DOHH2 (cell line): ENCODE measurements around the gene ZNF22.

Source experiments
- H3F3A ChIP-seq: fragments of 200-600 bp; sonication (generic), shearing (Covaris generic); 2 replicates; pipeline ENCODE4 v1.6.0; 2016; ENCODE audit warnings: antibody characterized with exemption, mild to moderate bottlenecking; ENCODE audit not compliant: control insufficient read depth, insufficient read depth
- H3K27ac ChIP-seq: fragments of 200-600 bp; sonication (generic); 2 replicates; pipeline ENCODE4 v1.5.1; 2014; ENCODE audit warnings: low read depth, mild to moderate bottlenecking, low read length, moderate library complexity
- H3K27me3 ChIP-seq: fragments of 200-600 bp; sonication (generic); 2 replicates; pipeline ENCODE4 v1.6.1; 2014; ENCODE audit warnings: mild to moderate bottlenecking, low read length, mixed read lengths; ENCODE audit not compliant: control insufficient read depth
- H3K36me3 ChIP-seq: fragments of 200-600 bp; sonication (generic); 2 replicates; pipeline ENCODE4 v1.6.1; 2014; ENCODE audit warnings: mild to moderate bottlenecking, low read length, moderate library complexity, mixed read lengths; ENCODE audit not compliant: control insufficient read depth
- H3K4me1 ChIP-seq: fragments of 200-600 bp; sonication (generic); 2 replicates; pipeline ENCODE4 v1.6.1; 2014; ENCODE audit warnings: mild to moderate bottlenecking, low read length, mixed read lengths; ENCODE audit not compliant: control insufficient read depth
- H3K4me2 ChIP-seq: fragments of 200-600 bp; sonication (generic); 2 replicates; pipeline ENCODE4 v1.6.0; 2014; ENCODE audit warnings: mild to moderate bottlenecking, low read length, moderate library complexity
- H3K4me3 ChIP-seq: fragments of 200-600 bp; sonication (generic); 2 replicates; pipeline ENCODE4 v1.5.1; 2014; ENCODE audit warnings: mild to moderate bottlenecking, low read length, mixed read lengths
- H3K79me2 ChIP-seq: fragments of 200-600 bp; sonication (generic); 2 replicates; pipeline ENCODE4 v1.6.1; 2014; ENCODE audit warnings: mild to moderate bottlenecking, low read length, mixed read lengths; ENCODE audit not compliant: control insufficient read depth
- H3K9me2 ChIP-seq: fragments of 200-600 bp; sonication (generic); replicated peaks from 2 replicates; pipeline ENCODE4 v1.6.1; 2014; ENCODE audit warnings: mild to moderate bottlenecking, low read length, mixed read lengths; ENCODE audit not compliant: control insufficient read depth
- H3K9me3 ChIP-seq: fragments of 200-600 bp; sonication (generic); 2 replicates; pipeline ENCODE4 v1.6.1; 2014; ENCODE audit warnings: antibody characterized with exemption, low read length, mixed read lengths; ENCODE audit not compliant: control insufficient read depth, insufficient read depth
- H4K20me1 ChIP-seq: fragments of 200-600 bp; sonication (generic); 2 replicates; pipeline ENCODE4 v1.6.0; 2014; ENCODE audit warnings: low read depth, mild to moderate bottlenecking, antibody characterized with exemption, low read length, moderate library complexity; ENCODE audit not compliant: control insufficient read depth, insufficient read depth
- CTCF ChIP-seq: fragments of 200-600 bp; sonication (generic); IDR thresholded peaks from one replicate; pipeline ENCODE4 v1.5.1; 2014; ENCODE audit warnings: antibody characterized with exemption, mild to moderate bottlenecking, low read depth, low read length; ENCODE audit not compliant: poor library complexity, severe bottlenecking
- EZH2phosphoT487 ChIP-seq: fragments of 200-600 bp; sonication (generic); IDR thresholded peaks from 2 replicates; pipeline ENCODE4 v1.6.1; 2017; ENCODE audit warnings: borderline replicate concordance, mild to moderate bottlenecking, antibody characterized with exemption, low read length, moderate library complexity, mixed read lengths

The ZNF22 gene

DNA sequence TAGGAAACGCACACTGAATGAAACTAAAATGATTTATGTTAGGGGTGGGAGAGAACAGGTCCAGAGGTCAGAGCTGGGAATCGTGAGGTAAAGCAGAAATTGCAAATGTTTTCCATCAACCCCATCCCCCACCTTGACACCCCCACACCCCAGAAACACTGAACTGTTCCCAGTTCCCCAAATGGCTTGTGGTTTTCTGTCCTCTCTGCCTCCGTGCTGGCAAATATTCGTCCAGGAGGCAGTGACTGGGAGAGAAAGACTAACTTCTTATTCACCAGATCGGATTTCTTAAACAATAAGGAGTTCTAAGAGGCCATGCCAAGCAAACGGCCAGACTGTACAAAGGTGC lies 41.9 kb upstream of the ZNF22 start:
- Histone ChIP-seq H3K9me3 (no peaks in the 10 kb centered on the region), H3K79me2 (peaks cover 10% of the 10 kb centered on the region), H4K20me1 (no peaks in the 10 kb centered on the region), H3K4me2 (peak overlapping the region; percentile 81), H3K4me3 (peak overlapping the region; percentile 95), H3K27me3 (no peaks in the 10 kb centered on the region), H3F3A (0 out of 2 replicates have a peak, but pooled peaks cover 5% of the 10 kb centered on the region), H3K36me3 (no peaks in the 10 kb centered on the region), H3K27ac (no peak overlapping the region), H3K9me2 (no peaks in the 10 kb centered on the region), H3K4me1 (peaks cover 47% of the 10 kb centered on the region)
- TF ChIP-seq CTCF = no peak
- no peak for TF ChIP-seq EZH2phosphoT487

DNA sequence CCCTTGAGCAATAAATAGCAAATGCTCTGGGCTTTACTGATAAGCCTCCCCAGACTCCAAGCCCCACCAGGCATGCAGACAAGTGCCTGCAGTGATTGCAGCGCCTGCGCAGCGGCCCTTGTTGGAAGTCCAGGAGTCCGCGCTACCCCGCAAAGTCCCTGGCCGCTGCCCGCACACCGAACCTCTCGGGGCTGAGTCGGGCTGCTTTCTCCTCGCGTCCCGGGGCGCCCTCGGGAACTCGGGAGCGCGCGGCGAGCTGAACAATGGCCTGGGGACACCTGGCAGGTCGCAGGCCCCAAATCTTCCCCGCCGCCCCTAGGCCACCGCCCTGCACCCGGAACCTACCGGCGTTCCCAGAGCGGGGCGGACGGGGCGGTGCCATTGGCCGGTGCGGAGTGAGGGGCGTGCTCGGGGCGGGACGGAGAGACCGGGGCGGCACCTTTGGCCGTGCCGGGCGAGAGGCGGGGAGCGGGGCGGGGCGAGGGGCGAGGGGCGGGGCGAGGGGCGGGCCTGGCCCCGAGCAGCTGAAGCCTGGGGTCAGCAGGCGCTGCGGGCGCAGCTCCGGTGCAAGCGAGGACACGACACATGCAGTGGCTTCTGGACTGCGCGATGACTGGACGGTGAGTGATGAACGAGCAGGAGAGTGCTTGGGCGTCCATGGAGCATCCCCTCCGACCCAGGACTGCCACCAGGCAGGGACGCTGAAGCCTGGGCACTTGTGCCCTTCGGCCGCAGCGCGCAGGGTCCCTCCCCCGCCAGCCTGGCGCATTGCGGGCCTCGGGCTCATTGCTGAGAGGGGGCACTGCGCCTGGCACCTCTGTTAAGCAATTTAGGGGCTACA lies 41.3 kb upstream of the ZNF22 start, which contains the start of gene RASSF4:
TSS of gene RASSF4 (plus strand) at position 556 of the 841 bp plus-strand sequence. CDS start 10,401 bp downstream, outside the sequence.
- Histone ChIP-seq H3K4me3 (peak within 1 kb of the TSS; percentile 95), H3K9me3 (no peaks in the 10 kb centered on the region), H3K79me2 (peaks cover 10% of the 10 kb centered on the region), H3K27ac (no peak within 1 kb of the TSS), H3K9me2 (no peaks in the 10 kb centered on the region), H4K20me1 (no peaks in the 10 kb centered on the region), H3K36me3 (no peaks in the 10 kb centered on the region), H3K4me2 (peak within 1 kb of the TSS; percentile 81), H3F3A (0 out of 2 replicates have a peak, but pooled peaks cover 5% of the 10 kb centered on the region), H3K27me3 (no peaks in the 10 kb centered on the region), H3K4me1 (peaks cover 53% of the 10 kb centered on the region)
- TF ChIP-seq CTCF = no peak
- no peak for TF ChIP-seq EZH2phosphoT487

GRCh38 chr10:44960088-44960460 lies 40.6 kb upstream of the ZNF22 start:
- Histone ChIP-seq H4K20me1 (no peaks in the 10 kb centered on the region), H3K79me2 (peaks cover 10% of the 10 kb centered on the region), H3F3A (0 out of 2 replicates have a peak, but pooled peaks cover 5% of the 10 kb centered on the region), H3K9me2 (no peaks in the 10 kb centered on the region), H3K36me3 (no peaks in the 10 kb centered on the region), H3K9me3 (no peaks in the 10 kb centered on the region), H3K4me1 (peaks cover 59% of the 10 kb centered on the region), H3K4me2 (peak overlapping the region; percentile 81), H3K4me3 (peak overlapping the region; percentile 95), H3K27me3 (no peaks in the 10 kb centered on the region), H3K27ac (no peak overlapping the region)
- no peak for TF ChIP-seq CTCF
- no peak for TF ChIP-seq EZH2phosphoT487
